Keratinocyte (primary cell): Measurements from ENCODE around the gene U2AF1L4.

Experiments
- CTCF ChIP-seq, 3 experiments: IDR thresholded peaks in 1 of 3; conservative IDR thresholded peaks in 1 of 3; optimal IDR thresholded peaks in 1 of 3; 2 replicates in 2 of 3; 3 replicates in 1 of 3; pipeline versions ENCODE3 to v1.5.1; 2011; ENCODE audit warnings: low read length in 3 of 3, mild to moderate bottlenecking in 3 of 3, moderate library complexity in 2 of 3, control low read depth in 1 of 3, inconsistent platforms in 1 of 3; ENCODE audit not compliant: insufficient read depth in 2 of 3; ENCODE audit errors: extremely low read depth in 1 of 3
- EZH2 ChIP-seq: IDR thresholded peaks from one replicate; pipeline ENCODE4 v1.6.1; 2012; ENCODE audit warnings: inconsistent platforms, mild to moderate bottlenecking, low read length, moderate library complexity

GRCh38 chr19:35729763-35730162 lies 15.5 kb downstream of the U2AF1L4 start:
- TF ChIP-seq EZH2 (no peak), CTCF (optimal IDR thresholded peaks at IDR 0.05 in 1 of 3, IDR thresholded peaks at IDR 0.05 in 1 of 3, conservative IDR thresholded peaks at IDR 0.05 in 1 of 3; ENCODE audit: extremely low read depth in 1 of 3, insufficient read depth in 2 of 3, low read length in 3 of 3) (no peak)
